A549 (cell line): ENCODE data around the gene SEC31A. TPM values are rescaled to one million over a fixed set of nuclear protein-coding genes. Genes with fewer than 3 reads are reported as not detected.

Experiments used
- ATAC-seq, 2 experiments: fragments of 200-7000 bp in 1 of 2; fragments of >200 bp in 1 of 2; cut with Nextera tagmentation in 1 of 2; cut with Tn5 transposase in 1 of 2; 3 replicates each; pipeline versions ENCODE4 v1.8.0 to v1.9.1; 2018 to 2020; ENCODE audit warnings: mild to moderate bottlenecking in 1 of 2, moderate library complexity in 1 of 2
- CTCF ChIA-PET: fragments of 300-600 bp; sonication (Branson Sonifier 250); formaldehyde crosslinking; extraction: SDS; loops from one replicate; lab custom pipeline; 2021; ENCODE audit warnings: antibody characterized with exemption, inconsistent platforms; lab: Yijun Ruan, JAX
- POLR2A ChIA-PET: fragments of 350-600 bp; formaldehyde crosslinking; extraction: SDS; loops from one replicate; lab custom pipeline; 2021; ENCODE audit warnings: antibody characterized with exemption, inconsistent platforms; lab: Yijun Ruan, JAX
- DNase-seq, 2 experiments: peaks; one replicate each; pipeline versions ENCODE4 v3.0.0 to v3.0.0-alpha.2; 2011 to 2016; ENCODE audit warnings: low read depth in 1 of 2, low spot score in 1 of 2
- FAIRE-seq: peaks from 2 replicates; lab custom pipeline; 2011; peaks lifted over from hg19 to GRCh38; lab: Jason Lieb, UNC
- H3K27ac ChIP-seq, 2 experiments: fragments of >200 bp; sonication (Bioruptor Twin); formaldehyde crosslinking; 3 replicates each; pipeline ENCODE4 v1.5.1; 2016 to 2017
- H3K4me1 ChIP-seq: fragments of >200 bp; sonication (Bioruptor Twin); formaldehyde crosslinking; 3 replicates; pipeline ENCODE4 v1.6.1; 2016
- H3K4me2 ChIP-seq: fragments of >200 bp; sonication (Bioruptor Twin); formaldehyde crosslinking; 3 replicates; pipeline ENCODE4 v1.6.1; 2016
- H3K4me3 ChIP-seq: fragments of >200 bp; sonication (Bioruptor Twin); formaldehyde crosslinking; 3 replicates; pipeline ENCODE4 v1.5.1; 2016
- H3K9me3 ChIP-seq: fragments of >200 bp; sonication (Bioruptor Twin); formaldehyde crosslinking; 3 replicates; pipeline ENCODE4 v1.6.1; 2016
- ATOH8 ChIP-seq: fragments of 250-450 bp; sonication (Bioruptor Pico); IDR thresholded peaks from 2 replicates; pipeline ENCODE4 v1.5.0; 2020; ENCODE audit warnings: low read depth, mild to moderate bottlenecking, moderate library complexity
- BCL3 ChIP-seq: fragments of >200 bp; sonication (Bioruptor Twin); formaldehyde crosslinking; IDR thresholded peaks from 3 replicates; pipeline ENCODE4 v1.6.1; 2016
- CBX2 ChIP-seq: fragments of 200-600 bp; sonication (generic); IDR thresholded peaks from 2 replicates; pipeline ENCODE4 v1.6.1; 2016; ENCODE audit warnings: low read depth, mild to moderate bottlenecking, borderline replicate concordance
- CBX8 ChIP-seq: fragments of 200-600 bp; sonication (generic); IDR thresholded peaks from 2 replicates; pipeline ENCODE4 v1.6.1; 2016
- CEBPB ChIP-seq, 2 experiments: fragments of >200 bp in 1 of 2; sonication (Bioruptor Twin) in 1 of 2; formaldehyde crosslinking in 1 of 2; IDR thresholded peaks; 2 replicates each; pipeline ENCODE4 v1.6.1; 2012 to 2016
- CHD2 ChIP-seq: fragments of 150-350 bp; IDR thresholded peaks from 2 replicates; pipeline ENCODE4 v1.6.1; 2014; ENCODE audit warnings: low read length; ENCODE audit not compliant: partially characterized antibody
- EHF ChIP-seq: fragments of 250-450 bp; sonication (Bioruptor Pico); IDR thresholded peaks from 2 replicates; pipeline ENCODE4 v1.5.0; 2020; ENCODE audit warnings: mild to moderate bottlenecking
- ESRRA ChIP-seq: fragments of 150-350 bp; IDR thresholded peaks from 2 replicates; pipeline ENCODE4 v1.6.1; 2014; ENCODE audit warnings: mild to moderate bottlenecking, low read length, borderline replicate concordance
- FOSL2 ChIP-seq, 2 experiments: fragments of 450-650 bp in 1 of 2; fragments of >200 bp in 1 of 2; sonication (Bioruptor Twin) in 1 of 2; formaldehyde crosslinking; IDR thresholded peaks; 2 replicates each; pipeline versions ENCODE4 v1.5.0 to v1.6.1; 2016 to 2020; ENCODE audit warnings: mild to moderate bottlenecking in 1 of 2, moderate library complexity in 1 of 2
- FOXS1 ChIP-seq: fragments of 250-450 bp; sonication (Bioruptor Pico); IDR thresholded peaks from 2 replicates; pipeline ENCODE4 v1.5.0; 2020; ENCODE audit warnings: mild to moderate bottlenecking, moderate library complexity
- GATA3 ChIP-seq: IDR thresholded peaks from 2 replicates; pipeline ENCODE4 v1.6.1; 2012; ENCODE audit warnings: borderline replicate concordance
- HDAC2 ChIP-seq: fragments of 200-600 bp; sonication (generic); IDR thresholded peaks from 2 replicates; pipeline ENCODE4 v1.6.1; 2016
- HEYL ChIP-seq: fragments of 250-450 bp; sonication (Bioruptor Pico); IDR thresholded peaks from 2 replicates; pipeline ENCODE4 v1.8.0; 2021; ENCODE audit warnings: mild to moderate bottlenecking, moderate library complexity
- HOXB5 ChIP-seq: fragments of 250-450 bp; sonication (Bioruptor Pico); IDR thresholded peaks from 2 replicates; pipeline ENCODE4 v1.5.0; 2020; ENCODE audit warnings: mild to moderate bottlenecking, moderate library complexity
- JUNB ChIP-seq: fragments of >200 bp; sonication (Bioruptor Twin); formaldehyde crosslinking; IDR thresholded peaks from 2 replicates; pipeline ENCODE4 v1.6.1; 2016
- KDM1A ChIP-seq: fragments of 200-600 bp; sonication (generic); IDR thresholded peaks from 2 replicates; pipeline ENCODE4 v1.6.1; 2016; ENCODE audit warnings: low read depth, mild to moderate bottlenecking
- KDM5A ChIP-seq: fragments of 200-600 bp; sonication (generic); IDR thresholded peaks from 2 replicates; pipeline ENCODE4 v1.6.1; 2016; ENCODE audit warnings: antibody characterized with exemption, mild to moderate bottlenecking
- MAX ChIP-seq: IDR thresholded peaks from 2 replicates; pipeline ENCODE4 v1.6.1; 2012
- NFE2L2 ChIP-seq: fragments of 150-350 bp; conservative IDR thresholded peaks from 2 replicates; pipeline ENCODE4 v1.6.1; 2014; ENCODE audit warnings: low read length
- NPAS2 ChIP-seq: fragments of 250-450 bp; sonication (Bioruptor Pico); IDR thresholded peaks from 2 replicates; pipeline ENCODE4 v1.8.0; 2022; ENCODE audit warnings: mild to moderate bottlenecking, moderate library complexity, borderline replicate concordance
- PHF8 ChIP-seq: fragments of 200-600 bp; sonication (generic); IDR thresholded peaks from 2 replicates; pipeline ENCODE4 v1.6.1; 2016; ENCODE audit warnings: low read depth, mild to moderate bottlenecking, antibody characterized with exemption, moderate library complexity, borderline replicate concordance
- POLR2A ChIP-seq: IDR thresholded peaks from 2 replicates; pipeline ENCODE4 v1.6.1; 2012; ENCODE audit warnings: mild to moderate bottlenecking, low read length
- POLR2AphosphoS2 ChIP-seq: conservative IDR thresholded peaks from 2 replicates; pipeline ENCODE4 v1.6.1; 2012; ENCODE audit warnings: low read length, improper control_type of control experiment, inconsistent platforms
- RAD21 ChIP-seq, 2 experiments: fragments of >200 bp in 1 of 2; sonication (Bioruptor Twin) in 1 of 2; formaldehyde crosslinking in 1 of 2; IDR thresholded peaks in 1 of 2; conservative IDR thresholded peaks in 1 of 2; 2 replicates in 1 of 2; 3 replicates in 1 of 2; pipeline ENCODE4 v1.6.1; 2012 to 2018; ENCODE audit warnings: inconsistent platforms in 1 of 2
- RARB ChIP-seq: fragments of 250-450 bp; sonication (Bioruptor Pico); IDR thresholded peaks from 2 replicates; pipeline ENCODE4 v1.8.0; 2021; ENCODE audit warnings: mild to moderate bottlenecking, moderate library complexity
- REST ChIP-seq: fragments of 200-600 bp; sonication (generic); IDR thresholded peaks from 2 replicates; pipeline ENCODE4 v1.6.1; 2016; ENCODE audit warnings: antibody characterized with exemption, mild to moderate bottlenecking, moderate library complexity
- RFX5 ChIP-seq: fragments of 450-650 bp; IDR thresholded peaks from 2 replicates; pipeline ENCODE4 v1.7.1; 2014; ENCODE audit warnings: antibody characterized with exemption, mild to moderate bottlenecking, moderate library complexity
- RNF2 ChIP-seq: fragments of 200-600 bp; sonication (generic); IDR thresholded peaks from 2 replicates; pipeline ENCODE4 v1.6.1; 2016; ENCODE audit warnings: low read depth, mild to moderate bottlenecking, antibody characterized with exemption, moderate library complexity, borderline replicate concordance
- SREBF2 ChIP-seq: fragments of 450-650 bp; IDR thresholded peaks from 2 replicates; pipeline ENCODE4 v1.6.1; 2014; ENCODE audit warnings: mild to moderate bottlenecking, moderate library complexity
- TP53 ChIP-seq: fragments of 250-450 bp; sonication (Bioruptor Pico); IDR thresholded peaks from 2 replicates; pipeline ENCODE4 v1.5.0; 2021; ENCODE audit warnings: mild to moderate bottlenecking, moderate library complexity
- ZFP36 ChIP-seq: fragments of 450-650 bp; IDR thresholded peaks from 2 replicates; pipeline ENCODE4 v1.6.1; 2014; ENCODE audit warnings: borderline replicate concordance; ENCODE audit not compliant: partially characterized antibody
- ZSCAN20 ChIP-seq: fragments of 250-450 bp; sonication (Bioruptor Pico); IDR thresholded peaks from 2 replicates; pipeline ENCODE4 v1.8.0; 2022; ENCODE audit warnings: mild to moderate bottlenecking, moderate library complexity
- WGBS: methylation state at CpG from one replicate; pipeline ENCODE4 v1.1.6; 2017; ENCODE audit errors: missing lambda C conversion rate; 5-methylcytosine and 5-hydroxymethylcytosine counted together
- polyA plus RNA-seq, 4 experiments: library from polyadenylated mRNA; depleted of rRNA in 3 of 4; stranded (reverse); fragments of >200 nt; fragmentation: RNase III in 1 of 4; extraction: RNeasy Plus Mini Kit Qiagen cat#74134 plus additional on column Dnase treatment in 1 of 4; gene quantifications; 2 replicates in 3 of 4; 3 replicates in 1 of 4; pipeline ENCODE4 v1.2.3, GENCODE V29; 2011 to 2017
- TF ChIP-seq, protein P1 (sequence below): fragments of >200 bp; sonication (Bioruptor Twin); formaldehyde crosslinking; IDR thresholded peaks from 3 replicates; pipeline ENCODE4 v1.5.1; 2016

SEC31A gene
- polyA plus RNA-seq, 2 of the 4 experiments (the other 2 are of a cell fraction): 67.8 to 127 TPM

DNA sequence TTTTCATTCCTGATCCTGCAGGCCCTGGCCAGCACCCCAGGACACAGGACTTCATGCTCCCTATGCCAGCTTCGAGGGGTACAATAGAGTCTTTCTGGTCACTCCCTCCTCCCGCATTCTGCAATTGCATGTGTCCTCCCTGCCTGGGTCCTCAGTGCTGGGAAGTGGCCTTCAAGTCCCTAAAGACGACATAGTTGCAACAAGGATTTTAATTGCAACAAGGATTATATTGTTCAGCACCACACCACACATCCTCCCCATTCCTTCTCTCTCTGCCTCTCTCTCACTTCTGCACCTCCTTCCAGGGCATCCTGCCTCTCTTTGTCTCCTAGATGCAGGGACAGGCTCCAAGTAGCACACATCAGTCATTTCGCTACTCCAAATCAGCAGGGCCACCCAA, 117.9 kb downstream of the SEC31A start:
- POLR2A ChIA-PET: no interaction called here

DNA sequence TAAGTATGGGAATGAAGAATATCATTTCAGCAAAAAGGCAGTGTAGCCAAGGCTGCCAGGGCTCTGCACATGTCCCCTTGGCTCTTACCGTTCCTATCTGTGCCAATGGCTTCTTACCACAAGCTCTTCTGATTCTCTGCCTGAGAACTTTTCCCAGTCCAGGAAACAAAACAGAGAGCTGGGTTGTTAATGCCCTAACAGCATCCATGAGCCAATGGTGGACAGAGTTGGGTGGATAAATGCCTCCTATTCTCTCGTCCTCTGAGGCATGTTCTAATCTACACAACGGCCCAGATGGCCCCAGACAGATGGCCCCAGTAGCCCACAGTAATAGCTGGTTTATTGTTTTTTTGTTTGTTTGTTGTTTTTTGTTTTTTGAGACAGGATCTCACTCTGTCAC, 120.3 kb downstream of the SEC31A start:
- no peak for ATAC-seq
- Histone ChIP-seq H3K4me2 (no peak overlapping the region), H3K4me3 (no peak overlapping the region), H3K27ac (no peak overlapping the region), H3K4me1 (no peaks in the 10 kb centered on the region), H3K9me3 (peaks cover 5% of the 10 kb centered on the region; the same call in 2 of the 3 replicates)
- CTCF ChIA-PET: no interaction called here
- POLR2A ChIA-PET: no interaction called here
- 52% methylated on average over 3 of the region's 3 CpGs for WGBS
- no peak for DNase-seq
- TF ChIP-seq FOSL2 (IDR thresholded peaks at IDR 0.05) (no peak), FOSL2 (CRISPR knock-in tag; IDR thresholded peaks at IDR 0.05) (no peak), KDM1A (no peak), GATA3 (no peak), HEYL (CRISPR knock-in tag) (no peak), CBX8 (no peak), NFE2L2 (no peak), ESRRA (no peak), CBX2 (no peak), HDAC2 (no peak), BCL3 (no peak), CHD2 (no peak), ZSCAN20 (CRISPR knock-in tag) (no peak), ATOH8 (CRISPR knock-in tag) (no peak), POLR2A (no peak), POLR2AphosphoS2 (no peak), EHF (CRISPR knock-in tag) (no peak), RARB (CRISPR knock-in tag) (no peak), MAX (no peak), SREBF2 (no peak), TP53 (CRISPR knock-in tag) (no peak)
- FAIRE-seq: no peak

More for the DNA sequence above, 117.9 kb downstream of the SEC31A start:
- no peak for ATAC-seq
- CTCF ChIA-PET: no interaction called here
- WGBS: 68% methylated on average over 4 of the region's 4 CpGs
- no peaks in the 10 kb centered on the region for H3K9me3 ChIP-seq
- FAIRE-seq: no peak
- H3K4me2 ChIP-seq: no peak overlapping the region
- TF ChIP-seq FOXS1 (CRISPR knock-in tag): no peak
- no peak for TF ChIP-seq NPAS2 (CRISPR knock-in tag)
- no peak for TF ChIP-seq JUNB
- TF ChIP-seq HDAC2: no peak
- TF ChIP-seq RFX5: no peak
- no peak for TF ChIP-seq KDM5A
- TF ChIP-seq, protein P1, sequence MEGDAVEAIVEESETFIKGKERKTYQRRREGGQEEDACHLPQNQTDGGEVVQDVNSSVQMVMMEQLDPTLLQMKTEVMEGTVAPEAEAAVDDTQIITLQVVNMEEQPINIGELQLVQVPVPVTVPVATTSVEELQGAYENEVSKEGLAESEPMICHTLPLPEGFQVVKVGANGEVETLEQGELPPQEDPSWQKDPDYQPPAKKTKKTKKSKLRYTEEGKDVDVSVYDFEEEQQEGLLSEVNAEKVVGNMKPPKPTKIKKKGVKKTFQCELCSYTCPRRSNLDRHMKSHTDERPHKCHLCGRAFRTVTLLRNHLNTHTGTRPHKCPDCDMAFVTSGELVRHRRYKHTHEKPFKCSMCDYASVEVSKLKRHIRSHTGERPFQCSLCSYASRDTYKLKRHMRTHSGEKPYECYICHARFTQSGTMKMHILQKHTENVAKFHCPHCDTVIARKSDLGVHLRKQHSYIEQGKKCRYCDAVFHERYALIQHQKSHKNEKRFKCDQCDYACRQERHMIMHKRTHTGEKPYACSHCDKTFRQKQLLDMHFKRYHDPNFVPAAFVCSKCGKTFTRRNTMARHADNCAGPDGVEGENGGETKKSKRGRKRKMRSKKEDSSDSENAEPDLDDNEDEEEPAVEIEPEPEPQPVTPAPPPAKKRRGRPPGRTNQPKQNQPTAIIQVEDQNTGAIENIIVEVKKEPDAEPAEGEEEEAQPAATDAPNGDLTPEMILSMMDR: no peak
- TF ChIP-seq PHF8: no peak
- TF ChIP-seq RNF2: no peak
- no peak for TF ChIP-seq REST
- no peak for TF ChIP-seq ZFP36
- TF ChIP-seq HOXB5: no peak
- TF ChIP-seq CEBPB (IDR thresholded peaks at IDR 0.05): no peak
- TF ChIP-seq RAD21 (conservative IDR thresholded peaks at IDR 0.05 in 1 of 2, IDR thresholded peaks at IDR 0.05 in 1 of 2): no peak
- no peaks in the 10 kb centered on the region for H3K4me1 ChIP-seq
- no peak for DNase-seq
- H3K4me3 ChIP-seq: no peak overlapping the region
- H3K27ac ChIP-seq: no peak overlapping the region
